ENCODE measurements around the gene RELN. TPM values are rescaled to one million over a fixed set of nuclear protein-coding genes. Genes with fewer than 3 reads are reported as not detected.

The RELN gene
- total RNA-seq, 2 donors from 2014 or later, result 2.6 to 3.0 TPM

DNA sequence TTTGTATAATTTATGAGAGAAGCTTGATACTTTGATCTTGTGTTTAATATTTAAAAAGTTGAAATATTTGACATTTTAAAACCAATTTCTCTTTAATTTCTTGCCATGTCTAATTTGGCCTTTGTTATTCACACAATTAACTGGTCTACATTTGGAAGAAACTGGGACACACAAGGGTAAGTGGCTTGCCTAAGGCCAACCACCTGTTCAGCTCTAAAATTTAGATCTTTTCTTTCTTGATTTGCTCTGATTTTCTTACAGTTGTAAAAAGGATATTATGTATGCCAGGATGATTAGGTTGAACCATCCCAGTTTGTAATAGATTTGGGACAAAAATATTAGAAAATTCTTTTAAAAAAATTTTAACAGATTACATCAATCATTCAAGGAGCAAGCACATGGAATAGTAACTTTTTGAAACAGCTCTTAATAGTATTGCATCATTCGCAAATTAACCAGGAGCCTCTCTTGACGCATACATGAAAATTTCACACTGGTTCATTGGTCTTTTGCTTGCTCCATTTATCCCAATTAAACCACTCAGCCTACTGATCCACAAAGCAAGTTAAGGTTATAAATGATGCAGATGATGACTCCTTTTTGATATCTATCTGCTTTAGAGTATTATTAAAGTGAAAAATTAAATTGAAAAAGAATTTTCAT lies 321.0 kb downstream of the RELN start:
- no peak overlapping the region for H3K4me3 ChIP-seq
- no peaks in the 10 kb centered on the region for H3K27me3 ChIP-seq (replicated peaks; ENCODE audit: insufficient read depth)
- H3K27ac ChIP-seq, result no peak overlapping the region
- intact Hi-C loops (cut with DNase I), result no loop called here
- no peaks in the 10 kb centered on the region for H3K9me3 ChIP-seq
- no peaks in the 10 kb centered on the region for H3K36me3 ChIP-seq
- DNase-seq (ENCODE audit: low spot score), result no peak
- 88% methylated on average over 2 of the region's 2 CpGs for WGBS
- no peaks in the 10 kb centered on the region for H3K4me1 ChIP-seq (replicated peaks)
- TF ChIP-seq, protein P1, sequence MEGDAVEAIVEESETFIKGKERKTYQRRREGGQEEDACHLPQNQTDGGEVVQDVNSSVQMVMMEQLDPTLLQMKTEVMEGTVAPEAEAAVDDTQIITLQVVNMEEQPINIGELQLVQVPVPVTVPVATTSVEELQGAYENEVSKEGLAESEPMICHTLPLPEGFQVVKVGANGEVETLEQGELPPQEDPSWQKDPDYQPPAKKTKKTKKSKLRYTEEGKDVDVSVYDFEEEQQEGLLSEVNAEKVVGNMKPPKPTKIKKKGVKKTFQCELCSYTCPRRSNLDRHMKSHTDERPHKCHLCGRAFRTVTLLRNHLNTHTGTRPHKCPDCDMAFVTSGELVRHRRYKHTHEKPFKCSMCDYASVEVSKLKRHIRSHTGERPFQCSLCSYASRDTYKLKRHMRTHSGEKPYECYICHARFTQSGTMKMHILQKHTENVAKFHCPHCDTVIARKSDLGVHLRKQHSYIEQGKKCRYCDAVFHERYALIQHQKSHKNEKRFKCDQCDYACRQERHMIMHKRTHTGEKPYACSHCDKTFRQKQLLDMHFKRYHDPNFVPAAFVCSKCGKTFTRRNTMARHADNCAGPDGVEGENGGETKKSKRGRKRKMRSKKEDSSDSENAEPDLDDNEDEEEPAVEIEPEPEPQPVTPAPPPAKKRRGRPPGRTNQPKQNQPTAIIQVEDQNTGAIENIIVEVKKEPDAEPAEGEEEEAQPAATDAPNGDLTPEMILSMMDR (IDR thresholded peaks at IDR 0.05), result no peak
- no peak for TF ChIP-seq POLR2AphosphoS5 (IDR thresholded peaks at IDR 0.05)
- no peak for TF ChIP-seq POLR2A (IDR thresholded peaks at IDR 0.05)

GRCh38 chr7:103666326-103666725 lies 323.1 kb downstream of the RELN start:
- H3K4me3 ChIP-seq, result no peak overlapping the region
- intact Hi-C loops (cut with DNase I), result no loop called here
- no peaks in the 10 kb centered on the region for H3K27me3 ChIP-seq (replicated peaks; ENCODE audit: insufficient read depth)
- H3K36me3 ChIP-seq, result no peaks in the 10 kb centered on the region
- no peak overlapping the region for H3K27ac ChIP-seq
- no peaks in the 10 kb centered on the region for H3K4me1 ChIP-seq (replicated peaks)
- 94% methylated on average over 1 of the region's 1 CpG for WGBS
- TF ChIP-seq, protein P1 (IDR thresholded peaks at IDR 0.05), result no peak
- TF ChIP-seq POLR2A (IDR thresholded peaks at IDR 0.05) (no peak), POLR2AphosphoS5 (IDR thresholded peaks at IDR 0.05) (no peak)
- DNase-seq (ENCODE audit: low spot score), result no peak
- H3K9me3 ChIP-seq, result no peaks in the 10 kb centered on the region

DNA sequence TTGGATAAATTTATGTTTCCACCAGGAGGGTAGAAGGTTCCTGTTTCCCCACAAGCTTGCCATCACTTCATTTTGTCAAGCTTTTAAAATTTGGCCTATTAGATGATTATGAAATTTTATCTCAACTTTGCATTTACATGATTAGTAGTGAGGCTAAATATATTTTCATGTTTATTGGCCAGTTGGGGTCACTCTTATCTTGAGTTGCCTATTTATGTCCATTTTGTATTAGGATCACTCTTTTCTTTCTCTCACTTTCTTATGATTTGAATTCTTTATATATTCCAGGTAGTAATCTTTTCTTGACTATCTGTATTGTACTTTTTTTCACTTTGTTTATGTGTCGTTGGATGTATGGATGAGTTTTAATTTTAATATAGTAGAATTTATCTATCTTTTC lies 324.9 kb downstream of the RELN start:
- no peak overlapping the region for H3K4me3 ChIP-seq
- no peaks in the 10 kb centered on the region for H3K36me3 ChIP-seq
- H3K4me1 ChIP-seq (replicated peaks), result no peaks in the 10 kb centered on the region
- intact Hi-C loops (cut with DNase I), result no loop called here
- WGBS, result 94% methylated on average over 1 of the region's 1 CpG
- TF ChIP-seq, protein P1 (IDR thresholded peaks at IDR 0.05), result no peak
- TF ChIP-seq POLR2AphosphoS5 (IDR thresholded peaks at IDR 0.05), result no peak
- no peak for TF ChIP-seq POLR2A (IDR thresholded peaks at IDR 0.05)
- no peaks in the 10 kb centered on the region for H3K9me3 ChIP-seq
- DNase-seq (ENCODE audit: low spot score), result no peak
- H3K27ac ChIP-seq, result no peak overlapping the region
- H3K27me3 ChIP-seq (replicated peaks; ENCODE audit: insufficient read depth), result no peaks in the 10 kb centered on the region

- Histone ChIP-seq H3K27ac (no peak overlapping the region), H3K4me3 (no peak overlapping the region), H3K36me3 (no peaks in the 10 kb centered on the region), H3K4me1 (replicated peaks) (no peaks in the 10 kb centered on the region), H3K27me3 (replicated peaks; ENCODE audit: insufficient read depth) (no peaks in the 10 kb centered on the region), H3K9me3 (no peaks in the 10 kb centered on the region)
- no peak for DNase-seq (ENCODE audit: low spot score)
- TF ChIP-seq, protein P1 (IDR thresholded peaks at IDR 0.05), result no peak
- no peak for TF ChIP-seq POLR2AphosphoS5 (IDR thresholded peaks at IDR 0.05)
- TF ChIP-seq POLR2A (IDR thresholded peaks at IDR 0.05), result no peak
- intact Hi-C loops (cut with DNase I), result no loop called here
- 77% methylated on average over 7 of the region's 7 CpGs for WGBS
These were observed 328.7 kb downstream of the RELN start for GRCh38 chr7:103660455-103661371.
